Body of pancreas (tissue), 4 donors: ENCODE results near the gene DNASE1L3.

ENCODE experiments used
- CTCF ChIP-seq, 7 experiments: fragments of 450-650 bp in 4 of 7; fragments of 200-600 bp in 3 of 7; sonication (generic) in 3 of 7; IDR thresholded peaks; one replicate each; pipeline ENCODE4 v1.5.1; 2016 to 2019; ENCODE audit warnings: antibody characterized with exemption in 7 of 7
- POLR2A ChIP-seq, 3 donors: fragments of 450-650 bp; IDR thresholded peaks; one replicate each; pipeline ENCODE4 v1.6.1; 2016; ENCODE audit warnings: antibody characterized with exemption in 3 of 3, mild to moderate bottlenecking in 2 of 3

- TF ChIP-seq POLR2A (IDR thresholded peaks at IDR 0.05) (no peak), CTCF (IDR thresholded peaks at IDR 0.05) (no peak)
These were observed 40.9 kb upstream of the DNASE1L3 start for GRCh38 chr3:58251631-58252035.
